Activated T-cell treated with anti-CD3 and anti-CD28 coated beads, Interleukin-2, amount 50 U/mL, for 1 hour (primary cell): ENCODE data around the gene REST.
"Not testable (repeated sequence)": the region's sequence is repeated elsewhere in the genome, so short reads cannot be mapped to it uniquely, and the experiment has no call there.

Source experiments
- DNase-seq: peaks from one replicate; pipeline ENCODE4 v3.0.0-alpha.2; 2020

The REST gene

DNA sequence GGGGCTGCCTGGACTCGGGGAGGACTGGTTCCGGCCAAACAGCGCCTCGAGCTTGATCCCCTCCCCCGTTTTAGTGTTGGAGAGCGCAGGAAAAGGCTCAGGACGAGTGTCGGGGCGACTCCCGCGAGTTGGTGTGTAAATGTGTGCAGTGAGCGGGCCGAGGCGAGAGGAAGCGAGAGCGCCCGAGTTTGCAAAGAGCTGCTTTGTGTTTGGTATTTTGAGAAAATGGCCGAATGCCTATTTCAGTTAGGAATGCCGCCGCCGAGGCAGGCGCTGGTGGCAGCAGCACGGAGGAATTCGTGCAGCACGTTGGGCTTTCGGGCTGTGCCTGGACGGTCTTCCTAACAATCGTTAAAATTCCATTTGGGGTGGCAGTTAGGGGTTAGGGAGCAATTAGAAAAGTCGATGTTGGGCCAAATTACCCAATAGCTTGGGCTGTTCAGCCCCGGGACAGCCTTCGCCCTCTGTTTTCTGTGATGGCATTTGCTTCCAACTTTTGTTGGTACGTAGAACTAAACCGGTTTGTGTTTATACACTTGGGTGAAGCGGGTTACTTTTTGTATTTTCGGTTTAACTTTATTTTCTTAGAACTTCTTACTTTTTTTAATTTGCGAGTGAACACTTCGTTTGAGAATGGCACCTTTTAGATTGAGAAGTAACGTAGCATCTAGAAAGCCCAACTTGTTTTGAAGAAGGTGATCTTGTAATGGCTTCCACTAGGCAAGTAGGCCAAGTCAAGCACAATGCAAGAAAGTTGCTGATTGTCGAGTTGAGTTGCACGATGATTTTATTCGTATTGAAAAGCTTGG is 1.6 kb downstream of the REST start:
- no peak for DNase-seq

GRCh38 chr4:56910172-56910967 is 2.7 kb downstream of the REST start:
- DNase-seq = no peak

DNA sequence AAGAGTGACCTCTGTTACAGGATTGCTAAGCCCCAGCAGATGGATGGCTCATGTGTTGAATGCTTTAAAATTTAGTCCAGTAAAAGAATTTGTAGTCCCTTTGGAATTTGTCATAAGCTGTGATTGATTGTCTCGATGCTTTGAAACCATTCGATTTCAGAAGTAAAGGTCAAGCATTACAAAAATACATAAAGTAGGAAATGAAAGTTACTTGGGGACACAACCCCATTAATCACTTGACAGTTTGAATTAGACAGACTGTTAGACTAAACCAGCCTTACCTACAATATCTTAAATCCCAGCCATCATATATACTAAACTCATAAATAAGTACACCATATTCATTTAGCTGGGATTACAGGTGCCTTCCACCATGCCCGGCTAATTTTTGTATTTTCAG is 6.6 kb downstream of the REST start:
- no peak for DNase-seq

GRCh38 chr4:56914977-56915376 is 7.3 kb downstream of the REST start:
- DNase-seq = not testable (repeated sequence)

DNA sequence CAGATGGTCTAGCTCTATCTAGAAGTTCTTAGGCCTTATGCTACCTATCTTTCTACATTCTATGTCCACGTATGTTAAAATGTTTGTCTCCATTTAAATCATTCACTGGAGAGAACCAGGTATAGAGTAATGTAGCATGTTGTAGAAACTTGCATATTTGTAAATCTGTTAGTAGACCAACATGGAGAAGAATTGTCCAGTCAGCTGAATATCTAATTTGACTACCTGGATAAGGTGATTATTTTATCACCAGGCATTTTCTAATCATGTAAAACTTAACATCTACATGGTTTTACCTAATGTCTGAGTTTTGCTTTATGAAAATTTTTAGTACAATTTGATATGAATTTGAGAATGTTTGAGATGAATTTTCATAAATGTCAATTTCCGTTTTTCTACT is 19.5 kb downstream of the REST start:
- no peak for DNase-seq

- no peak for DNase-seq
These were observed 22.9 kb downstream of the REST start for GRCh38 chr4:56930638-56931037.

- no peak for DNase-seq
These were observed 24.2 kb downstream of the REST start for GRCh38 chr4:56931924-56932323.

DNA sequence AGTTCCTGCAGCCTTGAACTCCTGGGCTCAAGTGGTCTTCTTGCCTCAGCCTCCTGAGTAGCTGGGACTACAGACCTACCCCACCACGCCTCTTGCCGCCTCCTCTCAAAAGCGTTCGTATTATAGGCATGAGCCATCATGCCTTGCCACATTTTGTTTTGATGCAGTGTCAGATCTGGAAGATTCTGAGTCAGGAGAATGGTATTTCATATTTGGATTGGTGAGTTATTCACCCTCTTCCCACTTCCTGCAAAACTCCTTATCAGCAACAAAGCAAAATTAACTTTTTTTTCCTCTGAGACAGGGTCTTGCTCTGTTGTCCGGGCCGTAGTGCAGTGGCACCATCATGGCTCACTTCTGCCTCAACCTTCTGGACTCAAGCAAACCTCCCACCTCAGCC is 29.6 kb downstream of the REST start:
- no peak for DNase-seq

GRCh38 chr4:56939826-56940225 is 32.1 kb downstream of the REST start:
- not testable (repeated sequence) for DNase-seq

- DNase-seq = no peak
These were observed 32.7 kb downstream of the REST start for GRCh38 chr4:56940403-56940802.

DNA sequence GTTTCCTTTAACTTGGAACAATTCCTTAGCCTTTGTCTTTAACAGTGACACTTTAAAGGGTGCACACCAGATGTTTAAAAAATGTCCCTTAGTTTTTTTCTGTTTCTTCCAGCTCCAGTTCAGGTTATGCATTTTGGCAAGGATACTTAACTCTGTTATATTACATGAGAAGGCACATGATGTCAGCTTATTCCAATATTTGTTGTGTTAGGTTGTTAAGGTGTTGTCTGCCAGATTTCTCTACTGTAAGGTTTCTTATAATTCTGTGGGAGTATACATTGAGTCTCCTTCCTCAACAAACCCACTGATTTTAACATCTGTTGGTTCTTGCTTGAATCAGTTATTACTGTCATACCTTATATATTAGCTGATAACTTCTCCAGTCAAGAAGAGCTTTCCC is 33.3 kb downstream of the REST start:
- DNase-seq = no peak

- no peak for DNase-seq
These were observed 33.7 kb downstream of the REST start for GRCh38 chr4:56941403-56941802.

GRCh38 chr4:56953680-56954520 is 46.2 kb downstream of the REST start:
- DNase-seq = no peak

GRCh38 chr4:56958111-56958517 is 50.4 kb downstream of the REST start:
- no peak for DNase-seq

GRCh38 chr4:56959100-56959499 is 51.4 kb downstream of the REST start:
- DNase-seq = no peak

- no peak for DNase-seq
These were observed 53.4 kb downstream of the REST start for GRCh38 chr4:56961107-56961500.

DNA sequence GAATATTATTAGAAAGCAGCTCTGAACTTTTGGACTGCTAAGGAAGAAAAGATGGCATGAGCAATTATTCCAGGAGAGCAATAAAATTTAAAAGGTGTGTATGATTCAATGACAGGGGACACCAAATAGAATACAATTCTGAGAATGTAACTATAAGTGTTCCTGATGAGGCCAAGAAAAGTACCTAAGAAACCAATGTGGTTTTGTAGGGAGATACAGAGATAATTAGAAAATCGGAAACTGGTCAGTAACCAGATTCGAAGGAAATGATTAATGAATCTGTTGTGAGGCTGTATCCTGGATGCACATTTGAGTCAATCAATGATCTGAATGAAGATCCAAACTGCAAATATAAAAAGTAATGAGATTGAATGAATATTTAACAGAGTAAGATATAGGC is 63.7 kb downstream of the REST start:
- no peak for DNase-seq

GRCh38 chr4:56972389-56972788 is 64.7 kb downstream of the REST start:
- DNase-seq = no peak

- DNase-seq = no peak
These were observed 65.1 kb downstream of the REST start for GRCh38 chr4:56972809-56973208.

DNA sequence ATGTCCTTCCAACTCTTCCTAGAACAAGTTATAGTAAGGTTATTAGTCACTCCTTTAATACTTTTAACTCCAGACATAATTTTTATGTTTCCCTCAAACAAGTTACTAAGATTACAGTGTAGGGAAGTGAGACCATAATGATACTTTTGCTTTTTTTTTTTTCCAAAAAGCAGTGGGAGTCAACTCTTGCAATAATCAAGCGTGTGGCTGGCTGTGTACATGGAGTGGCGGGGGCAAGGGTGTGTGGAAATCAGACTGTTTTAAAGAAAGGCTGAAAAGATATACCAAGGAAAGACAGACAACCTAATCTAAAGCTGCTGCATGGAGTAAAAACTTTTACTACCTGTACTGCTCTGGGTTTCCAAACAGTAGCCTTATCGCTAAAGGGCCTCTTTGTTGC is 65.6 kb downstream of the REST start:
- no peak for DNase-seq

DNA sequence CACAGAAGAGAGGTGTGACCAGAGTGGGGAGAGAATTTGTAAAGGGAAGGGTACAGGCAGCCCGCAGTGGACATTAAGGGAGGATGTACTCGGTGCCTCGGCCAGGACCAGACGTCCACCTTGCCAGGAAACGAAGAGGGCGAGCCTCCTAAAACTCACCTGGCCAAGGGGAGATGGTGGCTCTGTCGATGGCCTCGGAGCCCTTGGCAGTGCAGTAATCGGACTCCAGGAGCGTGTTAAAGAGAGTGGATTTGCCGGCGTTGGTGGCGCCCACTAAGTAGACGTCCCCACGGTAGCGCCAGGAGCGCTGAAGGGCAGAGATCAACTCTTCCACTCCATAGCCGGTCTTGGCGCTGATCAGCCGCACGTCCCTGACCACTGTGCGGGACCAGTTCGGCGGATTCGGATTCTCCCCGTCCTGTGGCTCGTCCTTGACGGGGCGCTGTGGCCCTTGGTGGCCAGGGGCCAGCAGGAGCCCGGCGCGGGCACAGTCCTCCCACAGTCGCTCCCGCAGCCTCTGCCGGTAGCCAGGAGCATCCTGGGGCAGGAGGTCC is 68.7 kb downstream of the REST start:
- no peak for DNase-seq

DNA sequence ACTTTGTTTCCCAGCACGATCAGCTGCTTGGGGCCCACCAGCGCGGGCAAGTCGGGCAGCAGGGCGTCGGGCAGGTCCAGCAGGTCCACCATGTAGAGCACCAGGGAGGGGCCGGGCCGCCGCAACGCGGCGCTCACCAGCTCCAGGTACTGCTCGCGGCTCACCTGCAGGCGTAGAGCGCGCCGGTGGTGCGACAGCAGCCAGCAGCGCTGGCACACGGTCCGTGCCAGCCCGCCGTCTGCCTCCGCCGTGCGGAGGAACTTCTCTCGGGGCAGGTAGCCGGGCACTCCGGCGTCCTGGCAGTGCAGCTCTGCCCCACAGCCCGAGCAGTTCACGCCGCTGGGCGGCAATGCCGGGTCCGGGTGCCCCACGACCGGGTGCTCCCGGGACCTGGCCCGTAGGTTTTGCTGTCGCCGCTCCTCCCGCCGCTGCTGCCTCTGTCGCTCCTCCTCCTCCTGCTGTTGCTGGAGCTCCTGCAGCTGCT is 69.2 kb downstream of the REST start:
- no peak for DNase-seq
